Panc1 (cell line): ENCODE results near the gene ARSG.

Experiments
- POLR2AphosphoS5 ChIP-seq: IDR thresholded peaks from 2 replicates; pipeline ENCODE4 v1.6.1; 2012; ENCODE audit warnings: mild to moderate bottlenecking, low read depth, low read length, moderate library complexity
- SIN3A ChIP-seq: IDR thresholded peaks from 2 replicates; pipeline ENCODE4 v1.6.1; 2012; ENCODE audit warnings: low read depth, mild to moderate bottlenecking, low read length, moderate library complexity, borderline replicate concordance; ENCODE audit not compliant: insufficient read depth
- TF ChIP-seq, protein P1 (sequence below): fragments of 450-650 bp; IDR thresholded peaks from 2 replicates; pipeline ENCODE4 v1.5.1; 2017; ENCODE audit warnings: mild to moderate bottlenecking
- TF ChIP-seq, protein P2 (sequence below), 2 experiments: IDR thresholded peaks; 2 replicates each; pipeline ENCODE4 v1.6.1; 2011 to 2012; ENCODE audit warnings: low read depth in 2 of 2, control low read depth in 1 of 2, low read length in 1 of 2, mild to moderate bottlenecking in 1 of 2, moderate library complexity in 1 of 2; ENCODE audit not compliant: insufficient read depth in 1 of 2

DNA sequence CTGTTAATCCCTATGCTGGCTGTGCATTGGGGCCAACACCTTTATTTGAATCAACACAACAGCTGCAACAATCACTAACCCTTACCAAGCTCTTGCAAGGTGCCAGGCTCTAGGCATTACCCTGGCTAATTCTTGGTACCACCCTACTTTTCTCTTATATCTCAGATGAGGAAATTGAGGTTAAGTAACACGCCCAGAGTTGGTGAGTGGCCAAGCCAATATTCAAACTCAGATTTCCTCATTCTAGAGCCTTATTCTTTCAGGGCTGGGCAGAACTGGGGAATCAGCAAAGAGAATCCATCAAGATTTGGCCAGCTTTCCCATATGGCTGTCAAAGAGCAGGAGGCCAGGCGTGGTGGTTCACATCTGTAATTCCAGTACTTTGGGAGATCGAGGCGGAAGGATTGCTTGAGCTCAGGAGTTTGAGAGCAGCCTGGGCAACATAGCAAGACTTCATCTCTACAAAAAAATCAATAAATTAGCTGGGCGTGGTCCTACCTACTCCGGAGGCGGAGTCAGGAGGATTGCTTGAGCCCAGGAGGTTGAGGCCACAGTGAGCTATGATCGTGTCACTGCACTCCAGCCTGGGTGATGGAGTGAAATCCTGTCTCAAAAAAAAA lies 23.7 kb downstream of the ARSG start:
- TF ChIP-seq, protein P1, sequence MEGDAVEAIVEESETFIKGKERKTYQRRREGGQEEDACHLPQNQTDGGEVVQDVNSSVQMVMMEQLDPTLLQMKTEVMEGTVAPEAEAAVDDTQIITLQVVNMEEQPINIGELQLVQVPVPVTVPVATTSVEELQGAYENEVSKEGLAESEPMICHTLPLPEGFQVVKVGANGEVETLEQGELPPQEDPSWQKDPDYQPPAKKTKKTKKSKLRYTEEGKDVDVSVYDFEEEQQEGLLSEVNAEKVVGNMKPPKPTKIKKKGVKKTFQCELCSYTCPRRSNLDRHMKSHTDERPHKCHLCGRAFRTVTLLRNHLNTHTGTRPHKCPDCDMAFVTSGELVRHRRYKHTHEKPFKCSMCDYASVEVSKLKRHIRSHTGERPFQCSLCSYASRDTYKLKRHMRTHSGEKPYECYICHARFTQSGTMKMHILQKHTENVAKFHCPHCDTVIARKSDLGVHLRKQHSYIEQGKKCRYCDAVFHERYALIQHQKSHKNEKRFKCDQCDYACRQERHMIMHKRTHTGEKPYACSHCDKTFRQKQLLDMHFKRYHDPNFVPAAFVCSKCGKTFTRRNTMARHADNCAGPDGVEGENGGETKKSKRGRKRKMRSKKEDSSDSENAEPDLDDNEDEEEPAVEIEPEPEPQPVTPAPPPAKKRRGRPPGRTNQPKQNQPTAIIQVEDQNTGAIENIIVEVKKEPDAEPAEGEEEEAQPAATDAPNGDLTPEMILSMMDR: no peak
- TF ChIP-seq POLR2AphosphoS5 (no peak), SIN3A (no peak)
- TF ChIP-seq, protein P2, sequence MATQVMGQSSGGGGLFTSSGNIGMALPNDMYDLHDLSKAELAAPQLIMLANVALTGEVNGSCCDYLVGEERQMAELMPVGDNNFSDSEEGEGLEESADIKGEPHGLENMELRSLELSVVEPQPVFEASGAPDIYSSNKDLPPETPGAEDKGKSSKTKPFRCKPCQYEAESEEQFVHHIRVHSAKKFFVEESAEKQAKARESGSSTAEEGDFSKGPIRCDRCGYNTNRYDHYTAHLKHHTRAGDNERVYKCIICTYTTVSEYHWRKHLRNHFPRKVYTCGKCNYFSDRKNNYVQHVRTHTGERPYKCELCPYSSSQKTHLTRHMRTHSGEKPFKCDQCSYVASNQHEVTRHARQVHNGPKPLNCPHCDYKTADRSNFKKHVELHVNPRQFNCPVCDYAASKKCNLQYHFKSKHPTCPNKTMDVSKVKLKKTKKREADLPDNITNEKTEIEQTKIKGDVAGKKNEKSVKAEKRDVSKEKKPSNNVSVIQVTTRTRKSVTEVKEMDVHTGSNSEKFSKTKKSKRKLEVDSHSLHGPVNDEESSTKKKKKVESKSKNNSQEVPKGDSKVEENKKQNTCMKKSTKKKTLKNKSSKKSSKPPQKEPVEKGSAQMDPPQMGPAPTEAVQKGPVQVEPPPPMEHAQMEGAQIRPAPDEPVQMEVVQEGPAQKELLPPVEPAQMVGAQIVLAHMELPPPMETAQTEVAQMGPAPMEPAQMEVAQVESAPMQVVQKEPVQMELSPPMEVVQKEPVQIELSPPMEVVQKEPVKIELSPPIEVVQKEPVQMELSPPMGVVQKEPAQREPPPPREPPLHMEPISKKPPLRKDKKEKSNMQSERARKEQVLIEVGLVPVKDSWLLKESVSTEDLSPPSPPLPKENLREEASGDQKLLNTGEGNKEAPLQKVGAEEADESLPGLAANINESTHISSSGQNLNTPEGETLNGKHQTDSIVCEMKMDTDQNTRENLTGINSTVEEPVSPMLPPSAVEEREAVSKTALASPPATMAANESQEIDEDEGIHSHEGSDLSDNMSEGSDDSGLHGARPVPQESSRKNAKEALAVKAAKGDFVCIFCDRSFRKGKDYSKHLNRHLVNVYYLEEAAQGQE (IDR thresholded peaks at IDR 0.05; ENCODE audit: insufficient read depth in 1 of 2, low read depth in 2 of 2, low read length in 1 of 2): no peak
